ENCODE measurements around the gene HCRTR2.

DNA sequence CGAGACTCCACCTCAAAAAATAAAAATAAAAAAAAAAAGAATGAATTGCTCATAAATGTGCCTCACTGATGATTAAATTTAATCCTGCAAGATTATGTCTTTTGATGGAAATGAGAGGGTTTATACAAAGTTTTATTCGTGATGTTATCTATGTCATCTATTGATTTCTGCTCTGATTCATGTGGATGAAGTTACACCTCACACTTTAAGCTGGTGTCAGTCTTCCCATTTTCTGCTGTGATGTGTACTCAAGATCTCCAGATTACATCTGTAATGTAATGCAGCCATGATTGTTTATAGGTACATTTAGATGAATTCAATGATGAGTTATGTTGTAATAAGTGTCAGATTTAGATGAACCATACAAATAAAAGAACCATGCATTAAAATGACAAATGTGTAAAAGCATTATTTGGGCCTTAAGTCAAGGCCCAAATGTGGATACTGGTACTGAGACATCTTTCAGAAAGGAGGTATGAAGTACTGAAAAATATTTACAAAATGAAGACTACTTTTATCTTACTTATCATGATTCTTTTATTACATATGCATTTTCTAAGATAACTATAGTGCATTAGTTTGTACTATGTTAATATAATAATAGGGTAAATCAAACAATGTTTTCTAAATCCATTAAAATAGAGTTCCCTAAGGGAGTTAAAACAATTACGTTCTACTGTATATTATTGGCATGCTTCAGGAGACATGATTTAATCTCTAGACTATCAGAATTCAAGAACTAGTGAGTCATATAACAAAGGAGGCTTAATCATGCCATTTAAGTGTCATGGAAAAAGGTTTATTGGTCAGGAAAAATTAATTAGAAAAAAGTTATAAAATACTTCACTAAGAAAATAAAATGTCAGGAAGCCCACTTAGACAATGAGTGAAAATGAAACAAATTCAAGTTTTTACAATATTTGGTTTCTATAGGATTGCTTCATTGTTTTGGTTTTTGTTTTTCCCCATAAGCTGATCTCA is 34.5 kb downstream of the HCRTR2 start:
- TF ChIP-seq ZNF8 (CRISPR knock-in tag; IDR thresholded peaks at IDR 0.05) (no peak), RARB (CRISPR knock-in tag; IDR thresholded peaks at IDR 0.05) (no peak)
- TF ChIP-seq, protein P1, sequence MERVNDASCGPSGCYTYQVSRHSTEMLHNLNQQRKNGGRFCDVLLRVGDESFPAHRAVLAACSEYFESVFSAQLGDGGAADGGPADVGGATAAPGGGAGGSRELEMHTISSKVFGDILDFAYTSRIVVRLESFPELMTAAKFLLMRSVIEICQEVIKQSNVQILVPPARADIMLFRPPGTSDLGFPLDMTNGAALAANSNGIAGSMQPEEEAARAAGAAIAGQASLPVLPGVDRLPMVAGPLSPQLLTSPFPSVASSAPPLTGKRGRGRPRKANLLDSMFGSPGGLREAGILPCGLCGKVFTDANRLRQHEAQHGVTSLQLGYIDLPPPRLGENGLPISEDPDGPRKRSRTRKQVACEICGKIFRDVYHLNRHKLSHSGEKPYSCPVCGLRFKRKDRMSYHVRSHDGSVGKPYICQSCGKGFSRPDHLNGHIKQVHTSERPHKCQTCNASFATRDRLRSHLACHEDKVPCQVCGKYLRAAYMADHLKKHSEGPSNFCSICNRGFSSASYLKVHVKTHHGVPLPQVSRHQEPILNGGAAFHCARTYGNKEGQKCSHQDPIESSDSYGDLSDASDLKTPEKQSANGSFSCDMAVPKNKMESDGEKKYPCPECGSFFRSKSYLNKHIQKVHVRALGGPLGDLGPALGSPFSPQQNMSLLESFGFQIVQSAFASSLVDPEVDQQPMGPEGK (CRISPR knock-in tag; IDR thresholded peaks at IDR 0.05; ENCODE audit: borderline replicate concordance) = no peak
- TF ChIP-seq, protein P2, sequence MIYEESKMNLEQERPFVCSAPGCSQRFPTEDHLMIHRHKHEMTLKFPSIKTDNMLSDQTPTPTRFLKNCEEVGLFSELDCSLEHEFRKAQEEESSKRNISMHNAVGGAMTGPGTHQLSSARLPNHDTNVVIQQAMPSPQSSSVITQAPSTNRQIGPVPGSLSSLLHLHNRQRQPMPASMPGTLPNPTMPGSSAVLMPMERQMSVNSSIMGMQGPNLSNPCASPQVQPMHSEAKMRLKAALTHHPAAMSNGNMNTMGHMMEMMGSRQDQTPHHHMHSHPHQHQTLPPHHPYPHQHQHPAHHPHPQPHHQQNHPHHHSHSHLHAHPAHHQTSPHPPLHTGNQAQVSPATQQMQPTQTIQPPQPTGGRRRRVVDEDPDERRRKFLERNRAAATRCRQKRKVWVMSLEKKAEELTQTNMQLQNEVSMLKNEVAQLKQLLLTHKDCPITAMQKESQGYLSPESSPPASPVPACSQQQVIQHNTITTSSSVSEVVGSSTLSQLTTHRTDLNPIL (CRISPR knock-in tag; IDR thresholded peaks at IDR 0.05; ENCODE audit: low read depth) = no peak
